GM19239 (cell line): ENCODE measurements around the gene SKAP2.

ENCODE experiments used
- DNase-seq: peaks from one replicate; pipeline ENCODE4 v3.0.0; 2011; ENCODE audit warnings: low spot score; ENCODE audit not compliant: insufficient read length
- FAIRE-seq: peaks from 2 replicates; lab custom pipeline; 2011; peaks lifted over from hg19 to GRCh38; lab: Jason Lieb, UNC

The SKAP2 gene

DNA sequence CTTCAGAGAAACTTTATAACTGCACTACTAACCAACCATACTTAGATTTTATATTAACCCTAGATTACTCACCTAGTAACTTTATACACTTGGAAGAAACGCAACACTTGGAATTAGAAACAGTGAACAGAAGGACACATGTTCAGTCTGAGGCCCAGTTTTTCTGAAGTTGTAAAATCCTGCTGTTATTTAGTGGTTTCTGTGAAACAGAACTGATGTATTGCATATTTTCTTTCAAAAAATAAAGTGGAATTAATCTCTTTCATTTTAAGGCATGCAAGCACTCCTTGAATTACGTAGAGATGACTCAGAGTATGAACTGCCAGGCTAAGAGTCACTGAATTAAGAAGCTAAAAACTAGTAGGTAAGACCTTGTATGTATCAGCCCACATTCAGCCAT, 215.8 kb downstream of the SKAP2 start:
- FAIRE-seq (no peak), DNase-seq (no peak)

DNA sequence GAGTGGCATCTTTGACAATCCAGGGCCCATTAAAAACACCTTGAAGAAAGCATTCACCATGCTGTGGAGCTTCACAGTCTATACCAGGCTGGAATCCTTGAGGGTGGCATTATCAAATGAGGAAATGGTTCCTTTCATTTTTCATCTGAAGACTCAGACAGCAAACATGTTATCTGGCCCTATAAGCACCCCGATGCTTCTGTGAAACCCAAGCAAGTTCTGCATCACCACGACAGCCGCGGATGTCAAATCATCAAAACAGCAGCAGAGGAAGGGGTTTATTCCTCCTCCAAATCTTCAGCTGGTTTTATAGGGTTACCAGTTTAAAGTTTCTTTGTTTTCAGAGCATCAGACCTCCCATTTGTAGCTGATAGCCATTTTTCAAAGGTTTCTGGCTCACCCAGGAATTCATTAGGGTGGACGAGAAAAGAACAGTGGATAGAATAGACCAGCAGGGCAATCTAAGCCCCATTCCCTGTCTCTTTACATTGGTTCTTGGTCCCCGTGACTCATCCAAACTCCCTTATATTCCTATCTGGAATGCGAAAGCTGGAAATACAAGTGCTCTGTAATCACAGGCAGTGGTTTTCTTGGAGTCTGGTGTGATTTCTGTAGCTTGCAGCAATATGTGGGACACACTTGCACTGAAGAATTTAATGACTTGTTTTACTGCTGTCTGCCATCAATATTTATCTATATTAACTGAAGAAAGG, 217.9 kb downstream of the SKAP2 start:
- DNase-seq: no peak
- no peak for FAIRE-seq

DNA sequence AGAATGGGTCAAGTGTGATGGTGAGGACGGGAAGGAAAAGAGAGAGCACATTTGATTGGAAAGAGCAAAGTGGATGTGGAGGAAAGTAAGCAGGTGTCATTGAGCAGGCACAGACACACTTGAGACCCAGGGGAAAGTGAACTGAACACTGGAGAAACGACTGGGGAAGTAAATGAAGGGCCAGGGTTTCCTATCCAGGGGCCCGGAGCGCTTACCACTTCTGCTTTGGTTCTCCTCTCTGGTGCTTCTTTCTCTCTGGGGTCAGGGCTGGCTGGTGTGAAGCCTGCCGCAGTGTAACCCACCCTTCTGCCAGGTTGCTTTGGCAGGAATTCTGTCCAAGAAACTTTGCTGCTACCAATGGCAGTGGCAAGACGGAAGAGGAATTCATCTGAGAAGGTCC, 219.3 kb downstream of the SKAP2 start:
- DNase-seq: no peak
- FAIRE-seq: no peak

DNA sequence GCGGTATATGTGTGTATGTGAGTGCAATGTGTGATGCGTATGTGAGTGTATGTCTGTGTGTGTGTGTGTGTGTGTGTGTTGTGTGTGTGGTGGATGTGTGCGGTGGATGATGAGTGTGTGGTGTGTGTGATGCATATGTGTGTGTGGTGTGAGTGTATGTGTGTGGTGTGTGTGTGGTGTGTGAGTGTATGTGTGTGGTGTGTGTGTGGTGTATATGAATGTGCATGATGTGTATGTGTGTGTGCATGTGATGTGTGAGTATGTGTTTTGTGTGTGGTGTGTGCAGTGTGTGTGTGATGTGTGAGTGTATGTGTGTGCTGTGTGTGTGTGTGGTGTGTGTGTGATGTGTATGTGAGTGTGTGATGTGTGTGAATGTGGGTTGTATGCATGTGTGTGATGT, 222.0 kb downstream of the SKAP2 start:
- no peak for FAIRE-seq
- no peak for DNase-seq

DNA sequence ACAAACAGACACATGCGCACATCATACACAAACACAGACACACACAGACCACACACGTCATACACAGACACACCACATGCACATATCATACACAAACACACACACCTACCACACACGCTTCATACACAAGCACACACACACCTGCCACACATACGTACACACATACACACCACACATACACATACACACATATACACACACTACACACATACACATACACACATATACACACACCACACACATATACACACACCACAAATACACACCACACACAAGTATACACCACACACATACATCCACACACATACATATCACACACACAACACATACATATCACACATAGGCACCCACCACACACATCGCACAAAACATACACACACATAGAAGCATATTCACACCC, 224.7 kb downstream of the SKAP2 start:
- DNase-seq: no peak
- FAIRE-seq: no peak

DNA sequence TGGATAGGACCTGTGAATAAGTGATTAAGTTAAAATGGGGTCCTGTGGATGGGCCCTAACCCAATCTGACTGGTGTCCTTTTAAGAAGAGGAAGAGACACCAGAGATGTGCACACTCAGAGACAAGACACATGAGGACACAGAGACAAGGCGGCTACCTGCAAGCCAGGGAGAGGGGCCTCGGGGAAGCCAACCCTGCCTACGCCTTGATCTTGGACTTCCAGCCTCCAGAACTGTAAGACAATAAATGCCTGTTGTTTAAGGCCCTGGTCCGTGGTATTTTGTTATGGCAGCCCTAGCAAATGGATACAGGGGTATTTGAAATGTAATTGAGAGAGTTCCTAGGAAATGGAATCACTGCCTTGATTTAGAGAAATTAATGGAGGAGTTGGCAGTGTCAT, 225.3 kb downstream of the SKAP2 start:
- DNase-seq: no peak
- FAIRE-seq: no peak

DNA sequence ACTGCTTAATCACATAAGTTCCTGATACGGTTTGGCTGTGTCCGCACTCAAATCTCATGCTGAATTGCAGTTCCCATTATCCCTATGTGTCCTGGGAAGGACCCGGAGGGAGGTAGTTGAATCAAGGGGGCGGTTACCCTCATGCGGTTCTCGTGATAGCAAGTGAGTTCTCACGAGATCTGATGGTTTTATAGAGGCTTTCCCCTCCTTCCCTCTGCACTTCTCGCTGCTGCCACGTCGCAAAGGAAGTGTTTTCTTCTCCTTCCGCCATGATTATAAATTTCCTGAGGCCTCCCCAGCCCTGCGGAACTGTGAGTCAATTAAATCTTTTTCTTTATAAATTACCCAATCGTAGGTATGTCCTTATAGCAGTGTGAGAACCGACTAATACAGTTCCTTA, 226.2 kb downstream of the SKAP2 start:
- no peak for DNase-seq
- no peak for FAIRE-seq

DNA sequence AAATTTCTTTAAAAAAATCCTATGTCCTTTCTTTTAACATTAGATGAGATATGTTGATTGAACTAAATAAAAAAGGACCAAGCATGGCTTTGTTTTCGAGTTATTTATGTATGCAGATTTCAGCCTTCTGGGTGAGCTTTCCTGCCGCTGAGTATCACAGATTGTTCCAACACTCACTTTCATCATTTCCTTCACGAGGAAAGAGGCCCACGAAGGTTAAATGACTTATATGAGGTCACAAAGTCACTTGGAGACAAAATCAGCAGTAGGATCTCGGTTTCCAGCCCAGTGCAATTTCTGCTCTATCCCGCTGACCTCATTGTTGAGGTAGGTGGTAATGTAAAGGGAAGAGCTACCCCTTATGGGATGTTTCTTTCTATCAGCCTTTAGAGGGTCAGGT, 226.8 kb downstream of the SKAP2 start:
- DNase-seq (no peak), FAIRE-seq (no peak)

DNA sequence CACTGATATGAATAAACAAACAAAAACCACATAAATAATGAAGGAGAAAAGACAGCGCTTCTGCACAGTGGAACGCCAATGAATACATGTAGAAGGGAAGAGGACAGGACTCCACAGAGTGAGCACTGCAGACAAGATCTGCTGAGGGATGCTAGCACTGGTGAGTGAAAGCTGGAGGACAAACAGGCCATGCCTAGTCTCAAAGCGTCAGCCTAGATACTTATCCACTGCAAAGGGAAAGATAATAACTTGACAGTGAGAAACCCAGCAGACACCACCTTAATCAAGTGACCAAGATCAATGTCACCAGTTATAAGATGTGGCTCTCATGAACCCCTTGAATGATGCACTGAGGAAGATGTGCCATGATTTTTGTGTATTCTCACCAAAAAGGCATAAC, 227.6 kb downstream of the SKAP2 start:
- no peak for DNase-seq
- FAIRE-seq: no peak

DNA sequence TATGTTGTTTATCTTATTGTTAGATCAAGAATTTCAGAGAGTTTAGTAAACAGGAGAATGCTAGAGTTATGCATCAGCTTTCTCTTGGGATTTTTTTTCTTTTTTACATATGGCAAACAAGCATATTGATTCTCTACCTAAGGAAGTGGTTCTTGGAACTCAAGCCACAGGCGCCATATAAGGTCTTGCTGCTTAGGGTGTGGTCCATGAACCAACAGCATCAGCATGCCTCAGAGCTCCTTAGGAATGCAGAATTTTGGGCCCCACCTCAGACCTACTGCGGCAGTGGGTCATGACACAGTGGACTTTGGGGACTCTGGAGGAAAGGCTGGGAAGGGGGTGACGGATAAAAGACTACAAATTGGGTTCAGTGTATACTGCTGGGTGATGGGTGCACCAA, 230.8 kb downstream of the SKAP2 start:
- no peak for FAIRE-seq
- no peak for DNase-seq

DNA sequence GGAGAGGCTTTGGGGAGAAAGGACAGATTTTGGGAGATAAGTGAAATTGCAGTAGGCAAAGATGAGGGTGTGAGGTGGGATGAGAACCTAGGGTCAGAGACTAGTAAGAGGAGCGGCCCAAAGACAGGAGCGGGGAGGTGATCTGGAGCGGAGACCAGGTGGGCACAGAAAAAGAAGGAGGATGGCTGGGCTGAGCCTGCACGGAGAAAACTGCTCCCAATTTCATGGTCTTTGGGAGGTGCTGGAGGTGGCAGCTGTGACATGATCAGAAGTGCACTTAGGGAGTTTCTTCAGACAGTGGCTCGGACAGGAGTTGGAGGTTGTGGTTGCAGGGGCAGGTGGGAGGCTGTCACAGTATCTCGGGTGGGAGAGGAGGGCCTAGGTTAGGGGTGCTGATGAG, 232.8 kb downstream of the SKAP2 start:
- DNase-seq (no peak), FAIRE-seq (no peak)

DNA sequence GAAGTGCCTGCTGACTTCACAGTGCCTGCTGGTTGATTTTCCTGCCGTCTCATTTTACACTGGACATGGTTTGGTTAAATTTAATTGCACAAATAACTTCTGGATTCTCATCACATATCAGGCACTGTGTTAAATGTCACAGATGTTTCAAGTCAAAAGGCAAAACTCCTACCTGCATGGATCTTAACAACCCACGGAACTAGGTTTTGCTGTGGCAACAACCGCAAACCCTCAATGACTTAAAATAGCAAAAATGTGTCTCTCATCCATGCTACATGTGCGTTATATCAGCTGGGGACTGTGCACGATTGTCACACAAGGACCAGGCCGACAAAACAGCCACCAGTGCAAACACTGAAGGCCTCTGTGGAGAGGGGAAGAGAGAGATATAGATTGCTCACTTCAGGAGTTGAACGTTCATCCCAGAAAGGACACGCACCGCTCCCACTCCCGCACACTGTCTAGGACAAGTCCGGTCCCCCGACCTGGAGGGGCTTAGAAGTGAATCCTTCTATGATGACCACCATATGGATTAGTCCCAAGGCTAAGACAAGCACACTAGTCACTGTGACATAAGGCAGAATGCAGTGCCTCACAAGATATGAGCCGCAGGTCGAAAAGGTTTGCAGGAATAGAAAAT, 233.3 kb downstream of the SKAP2 start:
- no peak for FAIRE-seq

DNA sequence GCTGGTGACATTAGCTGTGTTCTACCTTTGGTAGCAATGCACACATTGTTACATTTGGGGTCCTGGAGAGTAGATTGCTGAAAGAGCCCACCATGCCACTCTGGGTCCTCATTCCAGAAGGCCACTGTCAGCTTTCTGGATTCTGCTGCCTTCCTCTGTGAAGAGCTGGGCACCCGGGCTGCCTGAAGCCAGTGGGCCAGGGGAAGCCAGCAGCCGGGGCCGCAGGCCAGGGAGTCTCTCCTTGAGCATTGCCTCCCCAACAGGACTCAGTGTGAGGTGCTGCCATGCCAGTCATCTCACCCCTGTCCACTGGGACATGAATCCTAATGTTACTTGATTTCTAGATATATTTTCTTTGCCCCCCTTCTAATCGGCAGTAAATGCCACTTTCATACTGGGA, 234.0 kb downstream of the SKAP2 start:
- FAIRE-seq (no peak), DNase-seq (no peak)

More for the DNA sequence above, 233.3 kb downstream of the SKAP2 start:
- DNase-seq: no peak

DNA sequence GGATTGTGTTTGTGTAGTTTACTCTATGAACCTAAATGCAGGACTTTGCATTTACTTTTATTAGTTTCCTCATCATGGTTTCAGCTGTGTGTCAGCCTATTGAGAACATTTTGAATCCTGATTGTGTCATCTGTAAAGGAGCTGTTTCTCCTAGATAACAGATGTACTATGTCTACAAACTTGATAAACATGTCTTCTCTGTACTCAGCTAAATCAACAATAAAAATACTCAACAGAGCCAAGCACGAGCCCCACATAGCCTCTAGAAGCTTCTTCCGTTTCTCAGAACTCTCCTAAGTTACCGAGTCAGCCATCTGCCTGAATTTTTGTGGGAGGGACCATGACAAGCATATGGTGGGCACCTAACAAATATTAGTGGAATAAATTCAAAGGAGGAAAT, 234.7 kb downstream of the SKAP2 start:
- FAIRE-seq (no peak), DNase-seq (no peak)

DNA sequence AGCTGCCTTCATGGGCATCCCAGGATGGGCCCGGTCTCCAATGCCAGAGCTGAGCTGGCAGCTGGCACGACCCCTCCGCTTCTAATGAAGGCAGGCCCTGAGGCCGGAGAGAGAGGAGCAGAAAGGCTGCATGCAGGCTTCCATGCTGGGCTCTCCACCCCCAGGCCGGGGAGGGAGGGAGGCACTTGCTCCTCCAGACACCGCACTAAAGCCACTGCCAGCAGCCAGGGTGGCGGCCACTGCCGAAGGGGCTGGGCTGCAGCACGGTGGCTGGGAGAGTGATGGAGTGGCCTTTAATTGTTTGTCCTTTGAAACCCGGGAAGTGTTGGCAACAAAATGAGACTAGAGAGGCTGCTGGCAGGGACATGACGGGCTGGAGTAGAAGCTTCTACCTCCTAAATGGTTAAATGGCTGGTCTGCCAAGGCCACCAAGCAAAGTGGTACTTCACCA, 236.5 kb downstream of the SKAP2 start:
- no peak for FAIRE-seq
- no peak for DNase-seq

DNA sequence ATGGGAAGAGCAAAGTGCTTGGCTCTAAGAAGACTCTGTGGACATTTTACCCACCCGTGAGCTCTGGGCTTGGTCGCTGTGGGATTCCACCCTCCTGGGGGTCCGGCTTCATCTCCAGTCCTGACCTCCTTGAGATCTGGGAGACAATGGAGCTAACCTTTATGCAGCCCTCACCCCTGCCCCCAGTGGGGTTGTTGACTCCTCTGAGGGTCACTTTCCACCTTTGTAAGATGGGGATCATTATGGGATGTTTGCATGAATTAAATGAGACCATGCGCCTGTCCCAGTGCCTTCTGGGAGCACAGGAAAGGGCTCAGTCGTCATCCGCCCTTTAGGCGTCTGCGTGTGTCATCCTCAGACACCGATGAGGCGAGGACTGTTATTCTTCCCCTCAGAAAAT, 237.2 kb downstream of the SKAP2 start:
- DNase-seq (no peak), FAIRE-seq (no peak)

DNA sequence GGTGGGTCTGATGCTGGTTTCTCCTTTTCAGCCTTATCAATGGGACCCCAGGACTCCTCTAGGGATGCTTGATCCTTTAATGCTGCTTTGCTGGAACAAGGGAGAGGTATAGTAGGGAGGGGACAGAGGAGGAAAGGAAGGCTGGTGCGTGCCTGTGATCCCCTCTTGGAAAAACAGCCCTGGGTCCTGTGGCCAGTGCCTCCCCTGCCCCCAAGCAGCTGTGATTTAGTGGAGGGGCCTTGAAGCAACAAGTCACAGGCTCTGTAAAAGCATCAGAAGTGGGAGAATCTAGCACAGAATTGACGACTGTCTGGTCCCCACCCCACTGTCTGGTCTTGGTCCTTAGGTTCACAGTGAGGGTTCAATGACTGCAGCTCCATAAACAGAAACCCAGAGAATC, 237.7 kb downstream of the SKAP2 start:
- FAIRE-seq: no peak
- no peak for DNase-seq

DNA sequence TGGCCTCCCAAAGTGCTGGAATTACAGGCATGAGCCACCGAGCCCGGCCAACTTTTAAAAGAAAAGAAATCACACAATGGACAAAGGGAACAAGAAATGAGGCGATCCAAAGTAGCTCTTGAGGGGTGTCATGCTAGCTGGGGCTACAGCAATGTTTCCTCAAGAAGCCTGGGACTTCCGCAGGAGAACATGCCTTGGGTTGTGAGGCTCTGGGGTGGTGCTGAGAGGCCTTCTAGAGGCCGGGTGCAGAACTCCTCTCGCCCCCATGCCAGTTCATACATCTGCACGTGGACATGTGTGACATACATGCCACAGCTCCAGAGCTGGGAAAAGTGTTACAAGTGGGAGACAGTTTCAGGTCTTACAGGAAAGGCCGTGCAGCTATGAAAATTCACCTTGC, 238.2 kb downstream of the SKAP2 start:
- FAIRE-seq: no peak
- DNase-seq: no peak

DNA sequence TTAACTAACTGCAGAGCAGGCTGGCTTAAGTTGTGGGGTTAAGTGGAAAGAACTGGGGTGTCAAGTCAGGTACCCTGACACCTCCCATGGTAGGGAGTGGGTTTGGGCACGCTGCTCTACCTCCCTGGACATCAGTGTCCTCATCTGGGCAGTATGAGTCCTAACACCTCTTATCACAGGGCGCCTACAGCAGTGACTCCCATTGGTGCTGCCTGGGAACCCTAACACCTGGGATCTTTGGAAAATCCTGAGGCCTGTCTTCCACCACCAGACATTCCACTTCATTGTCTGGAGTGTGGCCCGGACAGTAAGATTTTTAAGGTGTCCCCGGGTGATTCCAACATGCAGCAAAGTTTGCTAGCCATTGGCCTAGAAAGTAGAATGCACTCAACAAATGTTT, 239.1 kb downstream of the SKAP2 start:
- FAIRE-seq (no peak), DNase-seq (no peak)

DNA sequence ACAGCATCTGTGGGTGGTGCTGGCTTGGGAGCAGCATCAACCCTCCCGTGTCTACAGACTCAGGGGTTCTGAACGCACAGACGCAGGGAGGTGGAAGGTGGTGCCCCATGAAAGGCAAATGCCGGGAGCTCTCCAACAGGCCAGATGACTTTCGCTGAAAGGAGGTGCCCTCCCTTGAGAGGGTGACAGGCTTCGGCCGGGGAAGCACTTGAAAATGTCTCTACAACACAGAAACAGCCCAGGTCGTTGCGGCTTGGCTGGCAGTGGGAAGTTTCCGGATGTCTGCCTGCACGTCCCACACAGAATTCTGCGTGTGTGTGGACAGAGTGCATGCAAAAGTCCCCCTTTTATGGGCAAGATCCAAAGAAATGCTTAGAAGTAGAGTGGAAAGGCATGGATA, 239.6 kb downstream of the SKAP2 start:
- no peak for FAIRE-seq
- DNase-seq: no peak

DNA sequence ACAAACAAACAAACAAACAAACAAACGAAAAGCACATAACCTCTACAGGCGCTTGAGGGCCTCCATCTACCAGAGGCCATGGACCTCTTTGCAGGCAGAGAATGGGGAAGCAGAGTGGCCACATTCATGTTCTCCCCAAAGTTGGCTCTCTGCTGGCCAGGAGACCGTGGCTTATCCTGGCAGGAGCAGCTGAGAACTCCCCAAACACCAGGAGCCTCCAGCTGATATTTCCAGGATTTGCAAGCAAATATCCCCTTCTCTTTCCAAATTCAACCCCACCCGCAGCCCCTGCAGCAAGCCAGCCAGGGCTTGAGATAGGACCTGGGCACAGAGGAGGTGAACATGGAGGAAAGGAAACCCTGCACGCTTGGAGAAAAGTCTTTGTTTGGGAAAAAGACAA, 240.0 kb downstream of the SKAP2 start:
- no peak for FAIRE-seq
- DNase-seq: no peak

DNA sequence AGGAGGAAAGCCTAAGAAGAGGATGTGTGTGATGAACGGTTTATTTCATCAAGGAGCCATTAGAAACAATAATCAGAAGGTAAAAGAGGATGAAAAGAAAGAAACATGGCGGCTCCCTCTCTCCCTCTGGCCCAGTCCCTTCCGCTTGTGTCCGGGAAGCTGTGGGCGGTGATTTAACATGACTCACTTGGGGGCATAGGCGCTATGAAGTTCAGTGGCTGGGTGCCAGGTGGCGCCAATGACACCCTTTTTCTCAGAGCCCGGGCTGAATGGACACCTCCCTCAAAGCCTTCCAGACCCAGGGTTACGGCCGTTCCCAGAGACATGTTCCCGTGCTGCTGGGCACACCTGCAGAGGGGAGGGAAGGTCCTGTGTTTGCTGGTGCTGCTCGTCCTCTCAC, 244.0 kb downstream of the SKAP2 start:
- DNase-seq: no peak
- no peak for FAIRE-seq
